Keratinocyte (primary cell): ENCODE results near the gene JMJD1C.

Experiments used
- CTCF ChIP-seq, 3 experiments: IDR thresholded peaks in 1 of 3; conservative IDR thresholded peaks in 1 of 3; optimal IDR thresholded peaks in 1 of 3; 2 replicates in 2 of 3; 3 replicates in 1 of 3; pipeline versions ENCODE3 to v1.5.1; 2011; ENCODE audit warnings: low read length in 3 of 3, mild to moderate bottlenecking in 3 of 3, moderate library complexity in 2 of 3, control low read depth in 1 of 3, inconsistent platforms in 1 of 3; ENCODE audit not compliant: insufficient read depth in 2 of 3; ENCODE audit errors: extremely low read depth in 1 of 3
- EZH2 ChIP-seq: IDR thresholded peaks from one replicate; pipeline ENCODE4 v1.6.1; 2012; ENCODE audit warnings: inconsistent platforms, mild to moderate bottlenecking, low read length, moderate library complexity

DNA sequence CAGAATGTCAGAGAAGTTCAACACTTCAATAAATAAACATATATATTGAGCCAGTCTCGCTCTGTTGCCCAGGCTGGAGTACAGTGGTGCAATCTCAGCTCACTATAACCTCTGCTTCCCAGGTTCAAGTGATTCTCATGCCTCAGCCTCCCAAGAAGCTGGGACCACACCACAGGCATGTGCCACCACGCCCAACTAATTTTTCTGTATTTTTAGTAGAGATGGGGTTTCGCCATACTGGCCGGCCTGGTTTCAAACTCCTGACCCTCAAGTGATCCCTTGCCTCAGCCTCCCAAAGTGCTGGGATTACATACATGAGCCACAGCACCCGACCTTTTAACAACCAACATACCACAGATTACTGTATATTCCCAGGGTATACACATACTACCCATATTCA lies 134.2 kb downstream of the JMJD1C start:
- no peak for TF ChIP-seq CTCF (optimal IDR thresholded peaks at IDR 0.05 in 1 of 3, IDR thresholded peaks at IDR 0.05 in 1 of 3, conservative IDR thresholded peaks at IDR 0.05 in 1 of 3; ENCODE audit: extremely low read depth in 1 of 3, insufficient read depth in 2 of 3, low read length in 3 of 3)
- no peak for TF ChIP-seq EZH2
